Left renal cortex interstitium (tissue), 4 donors: Measurements from ENCODE around the gene GIGYF2. TPM values are rescaled to one million over a fixed set of nuclear protein-coding genes. Genes with fewer than 3 reads are reported as not detected.
A peak's percentile ranks its signal among the peaks of the same experiment; 100 is the strongest.

Source experiments
- DNase-seq, 4 donors: peaks; one replicate each; pipeline ENCODE4 v3.0.0-alpha.2; 2013; ENCODE audit warnings: low read depth in 4 of 4, low spot score in 2 of 4, missing footprints in 1 of 4
- polyA plus RNA-seq, 4 donors: library from polyadenylated mRNA; unstranded; fragments of 120-200 nt; gene quantifications; one replicate each; pipeline ENCODE4 v1.2.1, GENCODE V29; 2013; ENCODE audit not compliant: insufficient read length in 4 of 4

GIGYF2 gene
- polyA plus RNA-seq, 4 donors = 59.0 to 67.8 (median 65.9) TPM

DNA sequence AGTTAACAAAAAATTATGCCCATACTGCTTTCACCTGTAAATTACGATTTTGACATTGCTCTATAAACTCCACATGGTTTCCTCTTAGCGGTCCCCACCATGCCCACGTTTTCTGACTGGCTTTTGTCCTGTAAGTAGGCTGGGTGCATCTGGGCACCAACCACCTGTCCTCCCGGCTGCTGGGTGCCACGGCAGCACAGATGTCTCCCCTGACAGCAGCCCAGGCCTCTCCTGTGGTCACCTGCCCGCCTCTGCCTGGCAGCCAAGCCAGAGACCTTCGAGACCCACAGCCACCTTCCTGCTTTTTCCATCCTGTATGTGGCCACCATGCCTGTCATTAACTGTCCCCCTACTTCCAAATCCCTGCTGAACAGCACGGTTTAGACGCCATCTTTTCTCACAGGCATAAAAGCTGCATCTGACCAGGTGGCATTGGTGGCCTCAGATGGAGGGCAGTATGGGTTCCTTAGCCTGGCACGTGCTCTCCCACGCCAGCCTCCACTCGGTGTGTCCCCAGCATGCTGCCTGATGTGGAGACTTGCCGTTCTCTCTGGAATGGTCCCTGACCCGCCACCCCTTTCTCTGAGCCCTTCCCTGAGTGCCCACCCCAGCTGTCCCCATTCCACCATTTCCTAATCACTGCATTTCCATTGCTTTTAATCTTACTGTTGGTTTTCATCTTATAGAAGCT lies 191.9 kb downstream of the GIGYF2 start:
- DNase-seq = no peak

DNA sequence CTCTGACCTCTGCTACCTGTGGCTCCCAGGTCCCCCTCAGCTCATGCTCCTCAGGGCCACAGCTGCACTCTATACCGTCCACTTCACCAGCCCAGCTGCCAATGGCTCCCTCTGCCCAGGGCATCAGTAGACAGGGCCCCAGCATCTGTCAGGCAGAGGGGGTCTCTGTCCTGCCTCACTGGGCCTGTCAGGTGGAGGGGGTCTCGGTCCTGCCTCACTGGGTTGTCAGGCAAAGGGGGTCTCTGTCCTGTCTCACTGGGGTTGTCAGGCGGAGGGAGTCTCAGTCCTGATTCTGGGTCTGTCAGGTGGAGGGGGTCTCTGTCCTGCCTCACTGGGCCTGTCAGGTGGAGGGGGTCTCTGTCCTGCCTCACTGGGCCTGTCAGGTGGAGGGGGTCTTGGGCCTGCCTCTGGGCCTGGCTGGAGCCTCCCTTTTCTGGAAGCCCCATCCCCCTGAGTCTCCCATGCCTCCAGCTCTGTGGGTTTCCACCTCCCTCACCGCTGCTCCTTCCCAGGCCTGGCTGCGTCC lies 192.8 kb downstream of the GIGYF2 start:
- no peak for DNase-seq

DNA sequence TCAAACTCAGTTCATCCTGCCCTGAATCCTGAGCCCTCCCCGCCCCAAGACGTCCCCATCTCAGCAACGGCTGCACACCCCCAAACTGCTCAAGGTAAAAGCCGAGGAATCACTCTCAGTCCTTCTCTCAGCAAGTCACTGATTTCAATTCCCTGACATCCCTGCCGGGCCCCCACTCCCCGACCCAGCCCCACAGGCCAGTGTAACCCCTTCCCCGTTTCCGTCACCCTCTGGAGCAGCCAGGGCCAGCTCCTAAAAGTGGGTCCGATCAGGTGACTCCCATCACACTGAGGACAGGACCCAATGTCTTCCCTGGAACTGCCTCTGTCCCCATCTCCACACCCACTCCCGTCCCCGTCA lies 193.4 kb downstream of the GIGYF2 start:
- DNase-seq = no peak

DNA sequence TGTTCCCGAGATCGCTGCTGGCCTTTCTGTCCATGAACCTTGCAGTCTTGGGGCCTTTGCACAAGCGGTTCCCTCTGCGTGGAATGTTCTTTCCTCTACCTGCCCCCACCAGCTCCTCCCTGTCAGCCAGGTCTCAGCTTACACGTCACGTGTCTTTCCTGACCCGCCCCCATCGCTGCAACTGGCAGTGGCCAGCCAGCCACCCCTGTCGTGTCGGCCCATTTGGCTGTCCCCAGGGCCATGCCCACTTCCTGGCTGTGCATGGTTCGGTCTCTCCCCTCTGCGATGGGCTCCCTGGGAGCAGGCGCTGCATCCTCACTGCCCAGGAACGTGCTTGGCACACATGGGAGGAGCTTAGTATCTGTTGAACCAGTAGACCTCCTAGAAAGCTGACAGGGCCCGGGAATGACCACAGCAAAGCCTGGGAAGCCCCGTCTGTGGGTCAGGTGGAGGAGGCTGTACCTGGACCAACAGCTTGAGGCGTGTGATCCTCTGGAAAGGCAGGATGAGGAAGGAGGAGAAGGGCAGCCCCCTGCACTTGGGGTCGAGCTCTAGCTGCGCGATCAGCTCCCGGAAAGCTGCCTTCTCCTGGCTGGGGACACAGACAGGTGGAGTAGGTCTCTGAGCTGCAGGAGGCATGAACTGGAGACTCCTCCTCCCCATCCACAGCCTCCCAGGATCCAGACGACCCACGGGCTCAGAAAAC lies 193.9 kb downstream of the GIGYF2 start:
- DNase-seq = peak in 1 of 4 donors; percentile 39

DNA sequence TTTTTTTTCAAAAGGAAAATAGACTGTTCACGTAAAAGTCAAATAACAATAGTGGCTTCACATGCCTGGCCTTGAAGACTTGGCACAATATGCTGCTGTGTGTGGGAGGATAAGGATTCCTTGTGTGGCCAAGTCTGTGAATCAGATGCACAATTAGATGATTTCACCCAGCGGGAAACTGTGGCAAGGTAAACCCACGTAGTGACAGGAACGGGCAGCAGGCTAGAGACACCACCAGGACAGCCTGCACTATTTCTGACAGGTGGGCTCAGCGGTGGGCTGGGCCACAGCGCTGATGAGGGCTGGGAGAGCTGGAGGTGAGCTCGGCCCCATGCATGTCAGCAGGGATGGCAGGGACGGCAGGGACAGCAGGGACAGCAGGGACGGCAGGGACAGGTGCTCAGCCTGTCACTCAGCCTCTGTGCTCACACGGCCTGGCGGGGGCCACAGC lies 194.5 kb downstream of the GIGYF2 start:
- no peak for DNase-seq

DNA sequence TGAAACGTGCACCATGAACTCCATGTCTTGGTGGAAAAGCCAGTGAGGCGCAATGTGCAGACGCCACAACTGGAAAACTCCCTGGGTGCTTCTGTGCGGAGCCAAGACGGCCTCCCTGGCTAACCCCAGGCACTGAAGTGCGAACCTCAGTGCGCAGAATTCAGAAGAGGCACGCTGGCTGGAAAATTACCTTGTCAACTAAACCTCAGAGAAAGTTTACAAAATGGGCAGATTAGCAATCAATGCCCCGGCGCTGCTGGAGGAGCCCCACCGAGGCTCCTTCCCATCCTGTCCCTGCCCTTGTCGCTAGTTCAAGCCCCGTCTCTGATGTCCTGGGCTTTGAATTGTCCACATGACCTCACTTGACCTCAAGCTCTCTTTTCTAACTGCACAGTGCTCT lies 195.1 kb downstream of the GIGYF2 start:
- DNase-seq = no peak

DNA sequence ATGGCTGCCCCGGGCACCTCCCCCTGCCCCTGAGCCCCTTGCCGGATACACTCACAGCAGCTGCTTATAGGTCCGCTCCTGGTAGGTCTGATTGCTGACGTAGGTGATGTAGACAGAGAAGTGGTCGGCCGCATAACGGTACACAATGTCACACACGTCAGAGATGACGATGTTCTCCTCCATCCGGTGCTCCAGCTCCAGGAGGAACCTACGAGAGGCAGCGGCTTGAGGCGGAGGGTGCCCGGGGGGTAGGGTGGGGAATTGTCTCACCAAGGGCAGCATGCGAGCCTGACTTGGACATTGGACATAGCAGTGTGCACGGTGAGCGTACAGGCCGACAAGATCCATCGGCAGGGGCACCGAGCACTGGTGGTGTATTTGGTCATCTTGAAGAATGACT lies 195.7 kb downstream of the GIGYF2 start:
- DNase-seq = no peak

DNA sequence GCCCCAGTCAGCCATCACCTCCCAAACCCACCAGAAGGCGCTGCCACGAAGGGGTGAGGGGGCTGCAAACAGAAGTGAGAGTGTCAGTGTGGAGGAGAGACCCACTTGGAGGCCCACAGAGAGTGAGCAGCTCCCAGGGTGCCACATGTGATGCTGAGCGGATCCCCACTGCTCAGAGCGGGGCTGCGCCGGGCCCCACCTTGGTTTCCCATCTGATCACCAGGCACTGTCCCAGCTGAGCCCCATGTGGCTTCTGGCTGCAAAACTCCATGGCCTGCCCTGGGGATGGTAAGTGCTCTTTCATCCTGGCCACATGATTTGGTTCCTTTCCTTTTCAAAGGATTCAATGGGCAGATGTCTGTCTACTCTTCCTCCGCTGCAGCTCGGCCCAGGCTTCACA lies 196.7 kb downstream of the GIGYF2 start:
- no peak for DNase-seq

DNA sequence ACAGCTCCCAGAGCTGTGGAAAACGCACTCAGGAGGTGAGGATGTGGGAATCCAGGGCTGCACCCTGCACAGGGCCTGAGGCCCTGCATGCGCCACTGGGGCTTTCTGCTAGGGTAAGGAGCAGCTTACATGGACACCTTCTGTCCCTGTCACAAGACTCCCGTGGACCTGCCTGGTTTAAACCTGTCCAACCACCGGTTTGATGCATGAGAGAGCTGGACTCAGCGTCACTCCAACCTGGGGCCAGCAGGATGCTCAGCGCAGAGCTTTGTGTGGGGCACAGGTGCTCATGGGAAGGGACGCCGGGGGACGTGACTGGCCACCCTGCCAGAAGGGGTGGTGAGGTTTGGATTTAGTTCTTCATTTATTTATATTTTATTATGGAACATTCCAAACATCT lies 197.1 kb downstream of the GIGYF2 start:
- no peak for DNase-seq

DNA sequence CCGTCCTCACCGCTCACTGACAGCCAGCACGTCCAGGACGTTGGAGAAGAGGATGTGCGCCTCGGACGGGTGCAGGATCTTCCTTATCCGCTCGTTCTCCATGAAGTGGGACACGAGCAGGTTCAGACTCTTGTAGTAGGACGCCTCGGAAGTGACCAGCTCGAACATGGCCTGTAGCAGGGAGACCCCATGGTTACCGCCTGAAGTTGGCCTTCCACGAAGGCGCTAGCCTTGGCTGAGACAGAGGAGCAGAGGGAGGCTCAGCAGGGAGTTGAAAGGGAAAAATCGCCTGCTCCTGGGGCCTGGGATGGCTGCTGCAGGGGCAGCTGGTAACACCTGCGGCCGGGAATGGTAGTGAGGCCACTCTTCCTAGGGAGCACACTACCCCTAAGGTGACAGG lies 197.6 kb downstream of the GIGYF2 start:
- no peak for DNase-seq

DNA sequence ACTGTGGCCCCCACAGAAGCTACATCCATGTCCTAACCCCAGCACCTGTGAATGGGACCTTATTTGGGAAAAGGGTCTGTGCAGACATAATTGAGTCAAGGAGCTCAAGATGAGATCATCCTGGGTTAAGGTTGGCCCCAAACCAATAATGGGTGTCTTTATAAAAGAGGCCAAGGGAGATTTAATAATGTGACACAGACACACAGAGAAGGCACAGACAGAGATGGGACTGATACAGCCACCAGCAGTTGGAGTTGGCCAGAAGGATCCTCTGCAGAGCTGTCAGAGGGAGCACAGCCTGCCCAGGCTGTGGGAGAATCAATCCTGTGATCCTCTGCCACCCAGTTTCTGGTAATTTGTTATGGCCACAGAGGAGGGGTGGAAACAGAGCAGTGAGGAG lies 199.0 kb downstream of the GIGYF2 start:
- DNase-seq = no peak

DNA sequence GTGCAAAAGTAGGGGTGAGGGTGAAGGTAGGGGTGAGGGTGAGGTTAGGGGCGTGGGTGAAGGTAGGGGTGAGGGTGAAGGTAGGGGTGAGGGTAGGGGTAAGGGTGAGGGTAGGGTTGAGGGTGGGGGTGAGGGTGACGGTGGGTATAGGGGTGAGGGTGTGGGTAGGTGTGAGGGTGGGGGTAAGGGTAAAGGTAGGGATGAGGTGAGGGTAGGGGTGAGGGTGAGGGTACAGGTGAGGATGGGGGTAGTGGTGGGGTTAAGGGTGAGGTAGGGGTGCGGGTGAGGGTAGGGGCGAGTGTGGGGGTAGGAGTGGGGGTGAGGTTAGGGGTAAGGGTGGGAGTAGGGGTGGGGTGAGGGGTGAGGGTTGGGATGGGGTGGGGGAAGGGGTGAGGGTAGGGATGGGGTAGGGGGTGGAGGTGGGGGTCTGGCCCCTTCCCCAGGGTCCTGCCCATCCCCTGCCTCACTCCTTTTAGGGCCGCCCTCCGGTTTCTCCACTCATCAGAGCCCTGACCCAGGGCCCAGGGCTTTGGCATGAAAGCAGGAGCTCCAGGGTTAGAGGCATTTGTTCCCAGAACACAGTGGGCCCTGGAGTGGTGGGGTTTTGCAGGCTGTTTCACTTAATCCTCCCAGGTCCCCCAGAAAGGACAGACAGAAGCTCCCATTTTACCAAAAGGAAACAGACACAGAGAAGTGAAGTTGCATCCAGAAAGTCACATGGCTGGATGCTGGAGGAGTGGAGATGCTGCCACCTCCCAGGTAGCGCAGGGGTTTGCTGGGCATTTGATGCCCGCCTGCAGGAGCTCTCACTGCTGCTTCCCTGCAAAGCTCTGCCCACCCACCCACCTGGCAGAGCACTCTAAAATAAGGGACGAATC lies 199.8 kb downstream of the GIGYF2 start:
- DNase-seq = no peak

DNA sequence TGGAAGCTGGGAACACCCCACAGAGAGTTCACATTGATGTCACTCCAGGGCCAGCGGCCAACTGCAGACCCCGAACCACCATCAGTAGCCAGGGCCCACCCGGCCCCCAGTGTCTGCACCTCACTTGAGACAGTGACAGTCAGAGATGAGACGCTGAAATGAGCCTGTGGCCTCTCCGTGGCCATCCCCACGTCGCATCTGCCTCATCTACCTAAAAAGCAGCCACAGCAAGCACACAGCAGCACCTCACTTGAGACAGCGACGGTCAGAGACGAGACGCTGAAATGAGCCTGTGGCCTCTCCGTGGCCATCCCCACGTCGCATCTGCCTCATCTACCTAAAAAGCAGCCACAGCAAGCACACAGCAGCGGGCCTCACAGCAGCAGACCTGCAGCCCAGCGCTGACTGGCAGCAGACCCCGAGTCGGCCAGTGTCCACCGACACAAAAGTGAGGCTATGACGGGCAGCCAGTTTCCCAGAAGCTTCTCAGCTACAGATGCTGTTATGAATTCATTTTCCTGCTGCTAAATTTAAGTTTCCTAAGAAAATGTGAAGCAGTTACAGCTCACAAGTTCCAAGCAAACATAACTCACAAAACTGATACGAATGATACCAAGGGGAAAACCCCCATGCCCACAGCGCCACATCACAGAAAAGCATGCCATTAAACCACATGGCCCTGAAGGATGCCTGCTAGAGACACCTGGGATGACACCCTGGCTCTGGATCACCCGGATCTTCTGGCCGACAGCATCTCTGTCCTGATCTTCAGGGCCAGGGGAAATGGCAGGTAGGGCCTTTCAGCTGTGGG lies 200.7 kb downstream of the GIGYF2 start:
- DNase-seq = no peak

DNA sequence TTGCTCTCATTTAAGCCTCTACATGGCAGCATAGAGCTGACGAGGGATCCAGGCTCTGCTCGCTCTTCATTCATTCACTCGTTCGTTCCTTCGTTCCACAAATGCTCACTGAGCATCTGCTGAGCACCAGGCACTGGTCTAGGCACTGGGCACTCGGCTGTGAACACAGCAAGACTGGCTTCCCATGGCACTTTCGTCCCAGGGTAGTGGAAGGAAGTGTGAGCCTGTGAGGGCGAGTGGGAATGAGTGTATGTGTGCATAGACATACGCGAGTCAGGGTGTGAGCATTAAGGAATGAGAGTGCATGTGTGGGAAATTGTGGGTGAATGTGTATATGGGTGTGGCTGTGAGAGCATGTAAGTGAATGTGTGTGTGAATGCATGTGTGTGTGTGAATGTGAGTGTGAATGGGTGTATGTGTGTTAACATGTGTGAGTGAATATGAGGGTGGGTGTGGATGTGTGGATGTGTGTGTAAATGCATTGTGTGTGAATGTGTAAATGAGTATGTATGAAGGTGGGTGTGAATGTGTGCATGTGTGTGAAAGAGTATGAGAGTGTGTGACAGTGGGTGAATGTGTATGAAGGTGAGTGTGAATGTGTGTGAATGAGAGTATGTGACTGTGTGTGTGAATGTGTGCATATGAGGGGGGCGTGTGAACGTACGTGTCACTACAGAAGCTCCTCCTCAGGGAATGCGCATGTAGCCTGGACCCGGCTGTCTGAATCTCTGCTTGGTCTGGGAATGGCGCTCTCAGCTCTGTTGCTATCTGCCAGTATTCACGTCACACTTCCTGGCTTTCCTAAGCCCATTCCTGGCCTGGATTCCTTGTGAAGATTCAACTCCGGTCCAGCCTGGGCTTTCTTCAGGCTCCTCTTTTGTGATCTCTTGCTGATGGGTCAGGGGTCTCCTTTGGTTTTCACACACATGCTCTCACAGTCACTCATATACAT lies 201.7 kb downstream of the GIGYF2 start:
- DNase-seq = no peak

DNA sequence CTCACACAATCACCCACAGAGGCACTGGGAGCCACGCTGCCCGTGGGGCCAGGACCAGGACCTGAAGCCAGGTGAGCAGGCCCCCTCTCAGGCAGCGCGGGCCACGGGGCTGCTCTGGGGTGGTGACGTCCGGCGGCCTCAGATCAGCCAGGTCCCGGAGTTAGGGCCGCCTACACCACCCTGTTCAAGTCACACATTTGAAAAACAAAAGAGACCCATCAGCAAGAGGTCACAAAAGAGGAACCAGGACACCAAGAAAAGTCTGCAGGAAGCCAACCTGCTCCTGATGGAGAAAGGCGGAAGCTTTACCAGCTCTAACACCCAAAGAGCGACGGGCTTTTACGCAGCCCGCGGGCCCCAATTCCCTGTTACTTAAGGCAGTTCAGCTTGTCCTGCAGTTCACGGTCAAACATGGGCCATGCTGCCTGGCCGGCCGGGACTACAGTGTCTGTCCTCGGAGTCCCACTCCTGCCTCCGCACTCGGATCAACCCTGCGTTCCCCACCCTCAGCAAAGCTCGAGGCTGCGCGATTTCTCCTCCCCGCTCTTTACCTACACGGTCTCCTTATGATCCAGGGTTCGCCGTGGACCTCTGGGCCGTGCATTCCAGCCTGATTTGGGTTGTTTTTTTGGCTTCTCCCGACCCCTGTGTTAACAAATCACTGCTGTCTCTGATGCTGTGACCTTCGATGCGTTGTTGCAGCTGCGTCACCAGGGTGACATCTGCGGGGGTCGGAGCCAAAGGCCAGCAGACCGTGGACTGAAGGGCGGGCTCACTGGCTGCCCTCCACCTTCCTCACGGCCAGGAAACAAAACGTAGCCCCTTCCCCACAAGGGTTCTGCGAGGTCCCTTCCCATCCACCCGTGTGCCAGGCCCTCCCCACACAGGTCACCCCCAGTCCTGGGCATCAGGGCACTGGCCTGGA lies 203.9 kb downstream of the GIGYF2 start:
- DNase-seq = no peak

DNA sequence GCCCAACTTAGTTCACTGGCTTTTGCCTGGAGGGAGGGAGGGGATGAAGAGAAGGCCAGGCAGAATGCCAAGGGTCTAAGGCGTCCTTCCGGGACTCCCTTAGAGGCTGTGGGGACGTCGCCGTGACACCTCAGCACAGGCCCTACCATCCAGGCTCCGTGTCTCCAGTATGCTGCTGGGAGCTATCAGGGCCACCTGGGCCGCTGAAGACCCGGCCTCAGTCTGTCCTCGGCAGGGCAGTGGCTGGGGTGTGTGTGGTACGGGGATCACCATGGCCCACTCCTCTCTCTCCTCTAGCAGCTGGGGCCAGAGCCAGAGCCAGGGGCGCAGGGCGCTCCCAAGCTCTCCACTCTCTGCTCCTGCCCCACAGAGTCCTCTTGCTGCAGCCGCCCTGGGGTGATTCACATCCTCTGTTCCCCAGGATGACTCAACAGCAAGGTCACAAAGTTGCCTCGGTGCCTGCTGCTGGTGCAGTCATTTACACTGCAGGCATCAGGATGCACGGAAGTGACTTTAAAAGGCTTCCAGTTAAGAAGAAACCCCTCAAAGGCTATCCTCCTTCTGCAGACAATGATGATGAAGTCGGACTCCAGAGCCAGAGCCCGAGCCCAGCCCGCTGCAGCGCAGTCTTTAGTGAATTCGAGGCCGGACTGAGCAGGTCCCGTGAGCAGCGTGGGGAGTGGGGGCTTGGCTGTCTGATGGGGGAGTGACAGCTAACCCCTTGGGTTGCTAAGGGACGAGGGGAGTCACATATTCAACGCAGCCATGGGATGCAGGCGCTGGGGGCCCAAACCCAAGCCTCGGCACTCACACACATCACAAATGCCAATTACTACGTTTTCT lies 204.8 kb downstream of the GIGYF2 start:
- no peak for DNase-seq

DNA sequence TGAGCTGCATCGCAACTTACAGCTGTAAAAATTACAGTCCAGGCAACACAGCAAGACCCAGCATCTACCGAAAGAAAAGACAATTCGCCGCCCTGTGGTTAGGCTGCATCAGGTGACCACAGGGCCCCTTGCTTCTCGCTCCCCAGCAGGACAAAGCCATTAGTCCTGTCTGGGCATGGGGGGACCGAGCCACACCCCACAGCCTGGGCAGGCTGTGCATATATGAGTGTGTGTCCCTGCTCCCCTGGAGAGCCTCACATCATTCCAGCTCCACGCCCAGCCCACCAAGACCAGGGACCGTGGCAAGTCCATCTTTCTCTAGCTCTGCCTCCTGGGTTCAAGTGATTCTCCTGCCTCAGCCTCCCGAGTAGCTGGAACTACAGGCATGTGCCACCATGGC lies 206.9 kb downstream of the GIGYF2 start:
- DNase-seq = no peak
